H4 (cell line): ENCODE data around the gene TMEM144. TPM values are rescaled to one million over a fixed set of nuclear protein-coding genes. Genes with fewer than 3 reads are reported as not detected.

Experiments used
- DNase-seq: peaks from one replicate; pipeline ENCODE4 v3.0.0-alpha.2; 2015; ENCODE audit warnings: low spot score
- total RNA-seq: library from RNA; depleted of rRNA; stranded (reverse); fragments of >200 nt; shearing (Covaris generic); gene quantifications from 2 replicates; pipeline ENCODE4 v1.2.3, GENCODE V29; 2014; rRNA removed

The TMEM144 gene
- total RNA-seq, 1 experiment from 2014 or later: 4.5 TPM

DNA sequence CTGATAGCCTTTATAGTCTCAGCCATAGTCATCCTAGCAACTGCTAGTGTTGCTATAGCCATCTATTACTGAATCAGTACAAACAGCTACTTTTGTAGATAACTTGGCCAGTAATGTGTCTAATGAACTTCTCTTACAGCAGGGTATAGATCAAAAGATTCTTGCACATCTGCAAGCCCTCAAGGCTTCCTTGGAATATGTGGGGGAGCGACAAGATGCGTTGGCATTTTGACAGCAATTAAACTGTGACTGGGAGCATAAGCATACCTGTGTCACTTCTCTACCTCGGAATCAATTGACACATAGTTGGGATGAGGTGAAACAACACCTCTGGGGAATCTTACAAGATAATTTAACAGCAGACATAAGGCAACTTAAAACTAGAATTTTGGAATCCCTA lies 87.6 kb downstream of the TMEM144 start:
- DNase-seq: no peak

DNA sequence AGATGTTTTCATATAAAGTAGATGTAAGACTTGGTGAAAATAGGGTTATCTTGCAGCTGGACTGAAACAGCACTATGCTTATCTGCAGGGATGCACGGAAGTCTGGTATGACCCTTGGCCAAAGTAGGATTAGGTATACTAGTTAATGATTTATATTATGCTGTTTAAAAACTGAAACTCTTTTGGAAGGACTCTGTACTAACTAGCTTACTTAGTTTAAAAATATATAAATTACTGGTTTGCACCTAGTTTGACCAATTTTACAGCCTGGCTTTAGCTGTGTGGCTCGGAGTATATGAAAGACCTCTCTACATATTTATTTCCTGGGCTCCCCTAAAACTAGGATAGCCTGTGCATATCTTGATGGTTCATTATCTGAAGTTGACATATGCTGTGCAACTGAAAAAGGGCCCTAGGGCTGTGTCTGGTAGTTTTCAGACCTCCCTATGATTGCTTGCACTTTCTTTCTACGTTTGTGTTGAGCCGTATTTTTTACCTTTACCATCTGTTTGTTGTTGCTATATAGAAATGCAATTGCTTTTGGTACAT lies 89.2 kb downstream of the TMEM144 start:
- DNase-seq: no peak

DNA sequence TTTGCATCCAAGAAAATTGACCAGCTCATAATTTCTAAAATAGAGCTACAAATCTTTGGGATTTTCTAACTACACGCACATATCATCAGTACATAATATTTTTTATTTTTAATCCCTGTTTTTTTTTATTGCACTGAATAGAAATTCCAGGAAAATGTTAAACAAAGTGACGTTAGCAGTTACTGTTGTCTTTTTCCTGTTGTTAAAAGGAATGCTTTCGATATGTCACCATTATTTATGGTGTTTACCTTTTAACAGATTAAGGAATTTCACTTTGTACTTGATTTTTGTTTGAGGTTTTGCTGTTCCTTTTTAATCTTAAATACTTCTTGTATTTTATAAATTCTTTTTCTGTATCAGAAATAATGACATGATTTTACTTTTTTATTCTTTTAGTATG lies 89.7 kb downstream of the TMEM144 start:
- no peak for DNase-seq

DNA sequence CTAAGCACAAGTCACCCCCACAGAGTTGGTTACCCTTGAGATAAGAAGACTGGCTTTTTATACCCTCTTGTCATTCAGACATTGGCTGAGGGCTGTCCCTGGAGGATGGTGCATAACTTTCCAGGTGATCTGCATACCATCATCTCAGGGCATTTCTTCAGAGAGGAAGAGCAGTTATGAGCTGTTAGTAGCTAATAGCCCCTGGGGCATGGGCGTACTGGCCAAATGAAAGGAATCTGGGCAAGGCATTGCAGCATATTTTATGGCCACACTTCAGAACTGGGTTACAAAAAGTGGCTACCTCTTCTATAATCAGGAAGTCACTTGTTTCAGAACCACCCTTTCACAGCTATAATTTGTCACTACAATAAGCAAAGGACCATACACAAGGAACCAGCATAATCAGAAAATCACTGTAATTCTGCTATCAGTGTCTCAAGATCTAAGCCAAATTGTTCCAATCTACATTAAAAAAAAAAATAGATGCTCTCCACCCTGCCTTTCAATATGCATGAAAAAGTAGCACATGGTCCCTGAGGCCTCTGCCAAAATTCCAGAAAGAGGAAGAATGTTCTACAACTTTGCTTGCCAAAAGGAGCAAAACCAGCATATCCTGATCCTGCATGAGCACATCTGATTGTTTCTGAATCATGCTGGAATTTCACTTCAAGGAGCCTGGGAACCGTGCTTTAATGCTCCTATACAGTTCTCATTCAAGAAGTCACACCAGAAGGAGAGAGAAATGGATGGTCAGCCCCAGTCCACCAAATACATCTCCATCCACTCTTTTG lies 92.0 kb downstream of the TMEM144 start:
- no peak for DNase-seq

DNA sequence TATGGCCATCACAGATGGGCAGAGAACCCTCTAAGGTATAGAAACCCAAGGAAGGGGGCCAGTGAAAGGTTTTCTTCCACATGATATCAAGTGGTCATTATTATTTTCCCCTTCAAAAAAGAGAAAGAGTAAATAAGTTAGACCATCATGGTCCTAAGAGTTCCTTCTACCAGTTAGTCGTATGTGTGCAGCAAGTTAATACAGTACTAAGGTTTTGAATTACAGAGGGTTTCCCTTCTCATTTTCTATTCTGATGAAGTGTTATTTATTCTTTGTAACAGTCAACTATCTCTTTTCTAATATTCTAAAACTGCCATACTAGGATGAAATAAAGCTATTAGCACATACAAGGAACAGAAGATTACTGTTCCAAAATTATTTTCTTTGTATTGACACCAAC lies 94.4 kb downstream of the TMEM144 start:
- no peak for DNase-seq

Other genes with a start within 250 kb of the TMEM144 start
- 2.1 and 2.2 TPM in 2 replicates for gene GASK1B, start 37.5 kb upstream of the TMEM144 start, total RNA-seq